GDM1 (cell line): ENCODE data around the gene PRKCE.

Experiments
- DNase-seq: peaks from one replicate; lab custom pipeline; 2025; lab: John Stamatoyannopoulos, UW

Gene PRKCE

DNA sequence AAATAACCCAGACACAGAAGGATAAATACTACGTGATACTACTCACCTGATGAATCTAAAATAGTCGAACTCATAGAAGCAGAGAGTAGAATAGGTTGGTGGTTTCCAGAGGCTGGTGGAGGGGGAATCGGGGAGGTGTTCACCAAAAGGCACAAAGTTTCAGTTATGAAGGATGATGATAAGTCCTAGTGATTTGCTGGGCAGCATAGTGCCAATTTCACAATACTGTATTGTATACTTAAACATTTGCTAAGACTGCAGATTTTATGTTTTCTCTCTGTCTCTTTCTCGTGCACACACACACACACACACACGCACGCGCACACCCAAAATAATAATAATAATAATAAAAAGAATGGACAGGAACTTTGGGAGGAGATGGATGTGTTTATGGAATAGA lies 425.4 kb downstream of the PRKCE start:
- DNase-seq: no peak

GRCh38 chr2:46077522-46078107 lies 426.1 kb downstream of the PRKCE start:
- DNase-seq: no peak

DNA sequence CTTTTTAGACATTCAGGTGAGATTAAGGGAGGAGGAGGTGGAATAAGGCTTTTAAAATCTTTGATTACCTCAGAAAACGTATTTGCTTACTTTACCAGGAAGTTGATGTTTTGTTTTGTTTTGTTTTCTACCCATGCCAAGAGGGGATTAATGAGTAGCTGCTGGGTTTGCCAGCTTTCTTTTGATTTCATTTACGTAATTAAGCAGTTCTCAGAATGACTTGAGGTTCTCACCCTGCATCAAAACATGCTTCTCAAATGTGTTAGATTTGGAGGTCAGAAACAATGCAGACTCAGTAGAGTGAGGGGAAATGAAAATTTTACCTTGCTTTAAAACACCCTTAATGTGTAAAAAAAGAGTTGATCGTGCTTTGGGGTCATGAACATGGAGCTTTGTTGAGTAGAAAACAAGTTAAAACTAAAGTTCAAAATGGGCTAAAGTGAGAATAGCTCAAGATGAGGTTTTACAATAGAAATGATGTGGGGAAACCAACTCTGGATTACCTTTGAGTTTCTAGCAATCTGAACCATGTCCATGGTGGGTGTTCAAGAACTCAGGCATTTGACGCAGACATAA lies 428.6 kb downstream of the PRKCE start:
- DNase-seq: no peak

DNA sequence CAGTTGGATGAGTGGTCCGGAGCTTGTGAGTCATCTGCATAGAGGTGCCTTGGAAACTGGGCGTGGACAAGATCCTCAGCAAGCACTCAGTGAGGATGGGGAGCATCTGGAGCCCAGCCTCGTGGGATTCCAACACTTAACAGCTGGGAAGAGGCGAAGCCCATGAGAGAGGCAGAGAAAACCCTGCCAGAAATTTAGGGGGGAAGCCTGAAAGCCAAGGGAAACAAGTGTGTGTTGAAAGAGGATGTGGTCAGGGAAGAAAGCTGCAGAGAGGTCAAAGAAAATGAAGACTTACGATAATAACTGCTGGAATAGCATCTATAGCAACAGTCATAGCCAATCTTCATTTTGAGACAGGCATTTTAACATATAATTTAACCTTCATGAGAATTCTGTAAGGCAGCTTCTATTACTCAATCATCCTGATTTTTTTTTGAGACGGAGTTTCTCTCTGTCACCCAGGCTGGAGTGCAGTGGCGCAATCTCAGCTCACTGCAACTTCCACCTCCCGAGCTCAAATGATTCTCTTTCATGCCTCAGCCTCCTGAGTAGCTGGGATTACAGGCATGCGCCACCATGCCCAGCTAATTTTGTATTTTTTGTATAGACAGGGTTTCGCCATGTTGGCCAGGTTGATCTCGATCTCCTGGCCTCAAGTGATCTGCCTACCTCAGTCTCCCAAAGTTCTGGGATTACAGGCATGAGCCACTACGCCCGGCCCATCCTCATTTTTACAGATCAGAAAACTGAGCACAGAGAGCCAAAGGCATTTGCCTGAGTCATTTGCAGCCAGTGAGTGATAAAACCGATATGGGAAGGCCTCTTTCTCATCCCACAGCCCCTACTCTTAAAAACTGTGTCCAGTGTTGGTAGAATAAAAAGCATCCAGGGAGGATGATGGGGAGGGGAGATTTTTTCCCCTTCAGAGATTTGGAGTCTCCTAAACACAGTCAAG lies 431.3 kb downstream of the PRKCE start:
- DNase-seq: peak; percentile 5

DNA sequence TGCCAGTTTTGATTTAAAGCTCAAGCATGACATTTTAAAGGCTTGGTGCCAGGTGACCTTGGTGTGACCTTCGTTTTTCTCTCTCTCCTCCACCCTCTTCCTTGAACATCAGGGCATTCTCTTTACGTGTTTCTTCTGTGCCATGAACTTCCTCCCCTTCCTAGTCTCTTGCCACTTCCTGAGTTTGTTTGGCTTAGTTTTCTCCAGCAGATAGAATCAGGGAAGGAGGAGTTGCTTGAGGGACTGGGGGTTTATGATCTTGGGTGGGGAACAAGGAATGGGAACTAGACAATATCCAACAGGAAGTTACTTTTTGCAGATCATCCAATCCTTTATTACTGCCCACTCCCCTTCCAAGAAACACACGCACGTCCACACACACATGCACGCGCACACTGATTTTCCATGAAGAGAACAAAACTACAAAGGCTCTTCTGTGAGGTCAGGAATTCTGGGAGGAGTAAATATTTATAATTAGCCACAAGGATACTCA lies 435.1 kb downstream of the PRKCE start:
- no peak for DNase-seq

DNA sequence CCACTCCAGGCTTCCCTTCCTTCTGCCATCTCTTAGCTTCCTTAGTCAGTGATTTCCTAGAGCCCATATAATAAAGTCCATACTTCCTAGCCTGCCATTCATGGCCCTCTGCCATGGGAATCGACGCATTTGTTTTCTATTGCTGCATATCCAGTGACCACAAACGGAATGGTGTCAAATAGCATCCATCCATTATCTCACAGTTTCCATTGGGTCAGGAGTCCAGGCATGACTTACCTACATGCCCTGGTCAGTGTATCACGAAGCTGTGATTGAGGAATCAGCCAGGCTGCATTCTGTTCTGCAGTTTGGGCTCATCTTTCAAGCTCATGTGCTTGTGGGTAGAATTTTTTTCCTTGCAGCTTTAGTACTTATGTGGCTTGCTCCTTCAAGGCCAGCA lies 436.0 kb downstream of the PRKCE start:
- no peak for DNase-seq

DNA sequence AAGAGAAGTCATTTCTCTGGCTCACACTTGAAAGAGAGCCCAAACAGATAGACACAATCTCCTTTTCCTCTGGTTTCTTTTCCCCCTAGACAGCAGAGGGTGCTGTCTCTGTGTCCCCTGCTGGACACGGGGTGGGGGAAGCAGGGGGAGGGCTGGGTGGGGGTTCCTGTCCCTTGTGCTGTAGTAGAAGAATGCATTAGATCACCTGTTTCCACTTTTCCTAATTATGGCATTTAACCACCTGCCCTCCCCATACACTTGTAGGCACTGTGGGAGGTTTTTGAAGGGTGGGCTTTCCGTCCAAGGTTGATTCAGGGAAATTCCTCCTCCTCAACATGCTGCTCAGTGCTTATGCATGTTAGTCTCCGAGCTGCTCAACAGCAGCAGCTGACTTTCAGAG lies 439.5 kb downstream of the PRKCE start:
- DNase-seq: no peak

- no peak for DNase-seq
Measured at GRCh38 chr2:46091961-46092667, 440.6 kb downstream of the PRKCE start.

- no peak for DNase-seq
Measured at GRCh38 chr2:46094689-46095088, 443.2 kb downstream of the PRKCE start.

GRCh38 chr2:46095830-46096229 lies 444.4 kb downstream of the PRKCE start:
- DNase-seq: no peak

GRCh38 chr2:46096260-46096659 lies 444.8 kb downstream of the PRKCE start:
- no peak for DNase-seq

GRCh38 chr2:46097714-46098480 lies 446.4 kb downstream of the PRKCE start:
- no peak for DNase-seq

DNA sequence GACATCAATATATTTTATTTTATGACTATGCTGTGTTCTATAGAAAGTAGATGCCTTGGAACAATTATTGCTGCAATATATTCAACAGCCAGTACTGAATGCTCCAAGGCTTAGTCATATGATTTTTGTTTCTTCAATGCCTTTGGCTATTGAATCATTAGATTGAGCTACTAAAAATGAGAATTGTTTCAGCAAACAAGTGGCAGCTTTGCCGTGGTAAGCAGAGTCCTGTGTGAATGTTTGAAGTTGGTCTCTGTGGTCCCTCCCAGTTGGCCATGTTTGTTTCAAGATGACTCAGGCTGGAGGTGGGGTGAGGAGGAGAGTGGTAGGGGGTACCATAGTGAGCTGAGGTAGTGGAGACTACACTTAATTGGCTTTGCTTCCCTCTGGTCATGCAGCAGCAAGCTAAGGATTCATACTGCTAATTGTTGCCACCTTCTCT lies 447.2 kb downstream of the PRKCE start:
- DNase-seq: no peak

DNA sequence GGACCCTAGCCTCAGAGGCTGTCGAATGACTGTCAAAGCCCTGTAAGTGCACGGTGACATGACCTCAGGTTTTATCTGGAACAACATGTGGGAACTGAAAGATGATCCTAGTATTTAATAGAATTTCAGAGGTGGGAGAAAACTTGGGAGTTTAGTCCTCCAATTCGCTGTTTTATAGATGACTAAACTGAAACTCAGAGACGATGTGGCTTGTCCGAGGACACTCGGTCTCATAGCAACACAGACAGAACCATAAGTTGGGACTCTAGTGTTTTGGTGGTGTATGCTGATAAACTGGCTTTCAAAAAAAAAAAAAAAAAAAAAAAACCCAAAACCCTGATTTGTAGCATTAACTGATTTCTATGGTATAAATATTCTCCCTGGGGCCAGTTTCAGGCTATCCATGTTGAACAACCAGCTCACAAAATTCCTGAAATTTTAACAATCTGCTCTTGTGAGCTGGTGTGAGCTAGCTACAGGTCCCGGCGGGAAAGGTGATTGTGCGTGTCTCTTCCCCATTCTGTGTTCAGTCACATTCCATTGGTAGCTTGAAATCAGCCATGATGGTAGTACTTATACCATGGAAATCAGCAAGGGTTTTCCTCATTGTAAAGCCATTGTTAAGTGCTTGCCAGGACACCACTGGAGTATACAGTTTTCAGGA lies 450.2 kb downstream of the PRKCE start:
- DNase-seq: no peak

- DNase-seq: no peak
Measured at GRCh38 chr2:46106690-46107089, 455.2 kb downstream of the PRKCE start.

- DNase-seq: no peak
Measured at GRCh38 chr2:46114996-46115395, 463.5 kb downstream of the PRKCE start.

DNA sequence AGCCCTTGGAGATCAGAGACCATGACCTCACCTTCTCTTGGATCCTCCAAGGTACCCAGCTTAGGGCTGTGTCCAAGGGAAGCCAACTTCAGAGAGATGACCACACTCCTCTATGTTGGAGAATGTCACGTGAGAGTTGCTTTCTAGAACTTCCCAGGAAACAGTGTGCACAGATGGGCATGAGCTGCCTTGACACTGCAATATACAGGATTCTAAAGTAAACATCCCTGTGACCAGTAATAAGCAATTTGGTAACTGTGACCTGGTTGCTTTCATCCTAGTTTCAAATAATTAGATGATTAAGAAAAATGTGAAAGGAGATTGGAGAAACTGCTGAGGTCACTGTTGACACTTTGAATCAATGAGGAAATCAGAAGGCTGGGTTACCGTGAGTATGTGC lies 464.7 kb downstream of the PRKCE start:
- no peak for DNase-seq

- DNase-seq: no peak
Measured at GRCh38 chr2:46116553-46116991, 465.1 kb downstream of the PRKCE start.

DNA sequence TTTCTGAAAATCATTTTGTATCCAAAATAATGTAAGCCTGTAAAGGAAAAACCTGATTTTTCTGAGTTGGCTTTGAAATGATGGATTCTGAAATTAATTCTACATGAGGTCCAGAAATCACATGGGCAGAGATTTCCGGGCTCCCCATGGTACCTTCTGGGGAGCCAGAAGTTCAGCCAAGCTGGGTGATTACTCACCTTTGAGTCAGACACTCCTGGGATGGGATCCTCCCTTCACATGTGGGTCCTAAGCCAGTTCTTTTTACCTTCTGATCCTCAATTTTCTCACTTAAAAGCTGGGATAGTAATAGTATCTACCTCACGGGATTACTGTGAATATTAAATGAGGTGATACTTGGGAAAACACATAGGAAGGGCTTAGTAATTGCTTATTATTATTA lies 465.9 kb downstream of the PRKCE start:
- DNase-seq: no peak

DNA sequence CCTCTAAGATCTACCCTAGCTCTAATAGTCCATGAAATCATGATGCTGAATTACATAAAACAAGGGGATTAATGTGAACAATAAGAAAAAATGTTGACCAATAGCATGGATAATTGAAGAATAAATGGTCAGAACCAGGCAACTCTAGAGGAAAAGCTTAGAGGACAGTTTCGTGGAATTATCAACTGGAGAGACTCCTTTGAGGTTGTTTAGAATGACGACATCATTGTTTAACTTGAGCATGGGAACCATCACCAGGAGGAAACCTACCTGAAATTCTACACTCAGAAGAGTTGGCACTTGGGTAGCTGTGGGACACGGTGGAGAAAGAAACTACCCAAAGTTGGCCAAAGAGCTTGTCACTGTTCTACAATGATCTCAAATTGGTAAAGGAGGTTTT lies 466.5 kb downstream of the PRKCE start:
- no peak for DNase-seq
